HepG2 (cell line): ENCODE results near the gene ARHGEF4. TPM values are rescaled to one million over a fixed set of nuclear protein-coding genes. Genes with fewer than 3 reads are reported as not detected.

Experiments used
- CBX2 ChIP-seq, 2 experiments: fragments of 200-600 bp in 1 of 2; sonication (generic); formaldehyde crosslinking in 1 of 2; IDR thresholded peaks; 2 replicates each; pipeline versions ENCODE4 v1.7.0 to v1.8.1; 2018 to 2022; ENCODE audit warnings: low read depth in 2 of 2, low read length in 1 of 2, mild to moderate bottlenecking in 1 of 2, missing genetic modification reagents in 1 of 2
- FOSL1 ChIP-seq: sonication (generic); formaldehyde crosslinking; IDR thresholded peaks from 2 replicates; pipeline ENCODE4 v1.9.0; 2021; ENCODE audit warnings: missing genetic modification reagents, borderline replicate concordance
- GLMP ChIP-seq: sonication (generic); formaldehyde crosslinking; IDR thresholded peaks from 2 replicates; pipeline ENCODE4 v1.9.0; 2021; ENCODE audit warnings: missing genetic modification reagents, mild to moderate bottlenecking, borderline replicate concordance
- HIVEP1 ChIP-seq: sonication (generic); formaldehyde crosslinking; IDR thresholded peaks from 2 replicates; pipeline ENCODE4 v1.4.0; 2020; ENCODE audit warnings: mild to moderate bottlenecking, missing genetic modification reagents
- MAZ ChIP-seq, 2 experiments: sonication (generic) in 1 of 2; formaldehyde crosslinking in 1 of 2; IDR thresholded peaks; 2 replicates each; pipeline versions ENCODE4 v1.5.0 to v1.6.1; 2012 to 2020; ENCODE audit warnings: low read depth in 2 of 2, mild to moderate bottlenecking in 2 of 2, borderline replicate concordance in 1 of 2, improper control_type of control experiment in 1 of 2, low read length in 1 of 2, missing genetic modification reagents in 1 of 2, moderate library complexity in 1 of 2
- PRDM15 ChIP-seq: sonication (generic); formaldehyde crosslinking; IDR thresholded peaks from 2 replicates; pipeline ENCODE4 v1.4.0; 2020; ENCODE audit warnings: missing genetic modification reagents
- RBFOX2 ChIP-seq: fragments of 200-400 bp; formaldehyde crosslinking; IDR thresholded peaks from 2 replicates; pipeline ENCODE4 v1.6.1; 2017; ENCODE audit warnings: low read depth, mild to moderate bottlenecking, low read length
- TOE1 ChIP-seq: sonication (generic); formaldehyde crosslinking; IDR thresholded peaks from 2 replicates; pipeline ENCODE4 v1.4.0; 2020; ENCODE audit warnings: mild to moderate bottlenecking, missing genetic modification reagents
- XBP1 ChIP-seq: sonication (generic); formaldehyde crosslinking; IDR thresholded peaks from 2 replicates; pipeline ENCODE4 v1.5.0; 2020; ENCODE audit warnings: missing genetic modification reagents
- ZFP41 ChIP-seq: sonication (generic); formaldehyde crosslinking; IDR thresholded peaks from 2 replicates; pipeline ENCODE4 v1.4.0; 2020; ENCODE audit warnings: mild to moderate bottlenecking, missing genetic modification reagents, borderline replicate concordance
- ZNF180 ChIP-seq: sonication (generic); formaldehyde crosslinking; IDR thresholded peaks from 2 replicates; pipeline ENCODE4 v1.4.0; 2020; ENCODE audit warnings: low read depth, missing genetic modification reagents, borderline replicate concordance
- ZNF251 ChIP-seq: sonication (generic); formaldehyde crosslinking; IDR thresholded peaks from 2 replicates; pipeline ENCODE4 v1.9.0; 2021; ENCODE audit warnings: mild to moderate bottlenecking, missing genetic modification reagents
- ZNF33B ChIP-seq: sonication (generic); formaldehyde crosslinking; IDR thresholded peaks from 2 replicates; pipeline ENCODE4 v1.5.1; 2020; ENCODE audit warnings: mild to moderate bottlenecking, missing genetic modification reagents
- ZNF343 ChIP-seq: sonication (generic); formaldehyde crosslinking; IDR thresholded peaks from 2 replicates; pipeline ENCODE4 v1.4.0; 2020; ENCODE audit warnings: mild to moderate bottlenecking, missing genetic modification reagents
- ZNF44 ChIP-seq: sonication (generic); formaldehyde crosslinking; IDR thresholded peaks from 2 replicates; pipeline ENCODE4 v1.5.1; 2020; ENCODE audit warnings: mild to moderate bottlenecking, missing genetic modification reagents
- polyA plus RNA-seq, 8 experiments: library from polyadenylated mRNA; depleted of rRNA in 3 of 8; stranded (reverse) in 7 of 8; unstranded in 1 of 8; fragments of >200 nt; fragmentation: Illumina TruSeq in 4 of 8; extraction: Trizol in 4 of 8; gene quantifications; 2 replicates each; pipeline versions ENCODE4 v1.2.1 to v1.2.3, GENCODE V29; 2011 to 2016; ENCODE audit warnings: low read depth in 4 of 8, missing spikeins in 1 of 8, mixed read lengths in 1 of 8; ENCODE audit not compliant: insufficient read depth in 1 of 8
- total RNA-seq, 5 experiments: library from RNA; depleted of rRNA; stranded (reverse); fragments of >200 nt; fragmentation: Illumina TruSeq; extraction: Trizol; gene quantifications; 2 replicates each; pipeline ENCODE4 v1.2.3, GENCODE V29; 2016; ENCODE audit warnings: low read depth in 1 of 5
- TF ChIP-seq, protein P1 (sequence below): sonication (generic); formaldehyde crosslinking; IDR thresholded peaks from 2 replicates; pipeline ENCODE4 v1.8.1; 2023; ENCODE audit warnings: mild to moderate bottlenecking, missing genetic modification reagents
- TF ChIP-seq, protein P2 (sequence below): sonication (generic); formaldehyde crosslinking; IDR thresholded peaks from 2 replicates; pipeline ENCODE4 v1.5.0; 2020; ENCODE audit warnings: missing genetic modification reagents
- TF ChIP-seq, protein P3 (sequence below): sonication (generic); formaldehyde crosslinking; IDR thresholded peaks from 2 replicates; pipeline ENCODE4 v1.4.0; 2020; ENCODE audit warnings: missing genetic modification reagents

ARHGEF4 gene
- total and polyA plus RNA-seq, 2 of the 13 experiments (the other 11 are each of a cell fraction or from before 2014, with no cell fraction given): 0.11 to 0.13 TPM

DNA sequence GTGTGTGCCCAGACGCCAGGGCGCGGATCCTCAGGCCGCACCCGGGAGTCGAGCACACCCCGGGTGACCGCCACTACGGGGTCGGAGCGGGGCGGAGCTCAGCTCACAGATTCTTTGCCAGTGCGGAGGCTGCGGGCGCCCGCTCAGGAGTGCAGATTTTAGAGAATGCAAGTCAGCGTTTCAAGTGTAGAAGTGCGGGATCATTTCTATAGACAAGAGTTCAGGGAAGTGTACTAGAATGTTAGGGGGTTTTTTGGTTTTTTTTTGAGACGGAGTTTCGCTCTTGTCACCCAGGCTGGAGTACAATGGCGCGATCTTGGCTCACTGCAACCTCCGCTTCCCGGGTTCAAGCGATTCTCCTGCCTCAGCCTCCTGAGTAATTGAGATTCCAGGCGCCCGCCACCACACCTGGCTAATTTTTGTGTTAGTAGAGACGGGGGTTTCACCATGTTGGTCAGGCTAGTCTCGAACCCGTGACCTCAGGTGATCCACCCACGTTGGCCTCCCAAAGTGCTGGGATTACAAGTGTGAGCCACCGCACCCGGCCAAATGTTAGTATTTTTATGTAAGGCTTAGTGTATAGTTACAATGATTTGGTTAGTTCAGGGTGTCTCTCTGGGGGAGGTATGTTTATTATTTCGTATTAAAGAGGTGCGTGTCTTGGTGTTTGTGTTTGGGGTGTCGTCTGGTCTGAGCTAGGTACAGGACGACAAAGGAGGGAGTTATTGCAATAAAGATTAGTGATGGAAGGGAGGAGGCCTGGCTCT lies 257.2 kb downstream of the ARHGEF4 start (continued):
- TF ChIP-seq PRDM15 (CRISPR knock-in tag) (no peak), FOSL1 (CRISPR knock-in tag) (no peak), MAZ (IDR thresholded peaks at IDR 0.05; ENCODE audit: borderline replicate concordance, low read depth, low read length) (no peak), MAZ (CRISPR knock-in tag; IDR thresholded peaks at IDR 0.05; ENCODE audit: low read depth) (no peak), ZNF33B (no peak), ZFP41 (CRISPR knock-in tag) (0 out of 2 replicates have a peak, but pooled peaks have one; percentile 30), HIVEP1 (CRISPR knock-in tag) (no peak), CBX2 (IDR thresholded peaks at IDR 0.05; ENCODE audit: low read depth, low read length) (no peak), CBX2 (CRISPR knock-in tag; IDR thresholded peaks at IDR 0.05; ENCODE audit: low read depth) (no peak), XBP1 (CRISPR knock-in tag) (no peak), ZNF180 (CRISPR knock-in tag) (no peak), ZNF343 (CRISPR knock-in tag) (no peak), TOE1 (CRISPR knock-in tag) (no peak), GLMP (CRISPR knock-in tag) (0 out of 2 replicates have a peak, but pooled peaks have one; percentile 22), RBFOX2 (no peak), ZNF251 (no peak), ZNF44 (CRISPR knock-in tag) (no peak)
- TF ChIP-seq, protein P1, sequence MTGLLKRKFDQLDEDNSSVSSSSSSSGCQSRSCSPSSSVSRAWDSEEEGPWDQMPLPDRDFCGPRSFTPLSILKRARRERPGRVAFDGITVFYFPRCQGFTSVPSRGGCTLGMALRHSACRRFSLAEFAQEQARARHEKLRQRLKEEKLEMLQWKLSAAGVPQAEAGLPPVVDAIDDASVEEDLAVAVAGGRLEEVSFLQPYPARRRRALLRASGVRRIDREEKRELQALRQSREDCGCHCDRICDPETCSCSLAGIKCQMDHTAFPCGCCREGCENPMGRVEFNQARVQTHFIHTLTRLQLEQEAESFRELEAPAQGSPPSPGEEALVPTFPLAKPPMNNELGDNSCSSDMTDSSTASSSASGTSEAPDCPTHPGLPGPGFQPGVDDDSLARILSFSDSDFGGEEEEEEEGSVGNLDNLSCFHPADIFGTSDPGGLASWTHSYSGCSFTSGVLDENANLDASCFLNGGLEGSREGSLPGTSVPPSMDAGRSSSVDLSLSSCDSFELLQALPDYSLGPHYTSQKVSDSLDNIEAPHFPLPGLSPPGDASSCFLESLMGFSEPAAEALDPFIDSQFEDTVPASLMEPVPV: peak; percentile 36; the same call in 1 of the 2 replicates
- TF ChIP-seq, protein P2, sequence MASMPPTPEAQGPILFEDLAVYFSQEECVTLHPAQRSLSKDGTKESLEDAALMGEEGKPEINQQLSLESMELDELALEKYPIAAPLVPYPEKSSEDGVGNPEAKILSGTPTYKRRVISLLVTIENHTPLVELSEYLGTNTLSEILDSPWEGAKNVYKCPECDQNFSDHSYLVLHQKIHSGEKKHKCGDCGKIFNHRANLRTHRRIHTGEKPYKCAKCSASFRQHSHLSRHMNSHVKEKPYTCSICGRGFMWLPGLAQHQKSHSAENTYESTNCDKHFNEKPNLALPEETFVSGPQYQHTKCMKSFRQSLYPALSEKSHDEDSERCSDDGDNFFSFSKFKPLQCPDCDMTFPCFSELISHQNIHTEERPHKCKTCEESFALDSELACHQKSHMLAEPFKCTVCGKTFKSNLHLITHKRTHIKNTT (CRISPR knock-in tag): no peak
- TF ChIP-seq, protein P3, sequence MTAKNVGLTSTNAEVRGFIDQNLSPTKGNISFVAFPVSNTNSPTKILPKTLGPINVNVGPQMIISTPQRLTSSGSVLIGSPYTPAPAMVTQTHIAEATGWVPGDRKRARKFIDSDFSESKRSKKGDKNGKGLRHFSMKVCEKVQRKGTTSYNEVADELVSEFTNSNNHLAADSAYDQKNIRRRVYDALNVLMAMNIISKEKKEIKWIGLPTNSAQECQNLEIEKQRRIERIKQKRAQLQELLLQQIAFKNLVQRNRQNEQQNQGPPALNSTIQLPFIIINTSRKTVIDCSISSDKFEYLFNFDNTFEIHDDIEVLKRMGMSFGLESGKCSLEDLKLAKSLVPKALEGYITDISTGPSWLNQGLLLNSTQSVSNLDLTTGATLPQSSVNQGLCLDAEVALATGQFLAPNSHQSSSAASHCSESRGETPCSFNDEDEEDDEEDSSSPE (CRISPR knock-in tag): no peak
